PC-9 (cell line): ENCODE measurements around the gene STK39. TPM values are rescaled to one million over a fixed set of nuclear protein-coding genes. Genes with fewer than 3 reads are reported as not detected.

Experiments
- BruUV-seq: library from RNA; stranded (reverse); fragments of 400-500 nt; replicated peaks from 2 replicates; lab custom pipeline; 2021; lab: Mats Ljungman, UMichigan
- CTCF ChIA-PET: fragments of 300-600 bp; sonication (Branson Sonifier 250); formaldehyde crosslinking; loops from one replicate; lab custom pipeline; 2022; ENCODE audit warnings: antibody characterized with exemption; lab: Charles Lee
- POLR2A ChIA-PET: fragments of 300-600 bp; sonication (Branson Sonifier 250); formaldehyde crosslinking; loops from one replicate; lab custom pipeline; 2022; ENCODE audit warnings: antibody characterized with exemption; ENCODE audit not compliant: unreplicated experiment; lab: Charles Lee
- DNase-seq, 2 experiments: peaks; one replicate each; pipeline versions ENCODE4 v3.0.0 to v3.0.0-alpha.2; 2015 to 2022; ENCODE audit warnings: mixed read lengths in 1 of 2
- H2AFZ ChIP-seq: fragments of 200-600 bp; sonication (generic); 2 replicates; pipeline ENCODE4 v1.8.1; 2017; ENCODE audit warnings: antibody characterized with exemption
- H3F3A ChIP-seq: fragments of 200-600 bp; sonication (generic); 2 replicates; pipeline ENCODE4 v1.8.1; 2017; ENCODE audit warnings: antibody characterized with exemption, mild to moderate bottlenecking, low read depth; ENCODE audit not compliant: insufficient read depth
- H3K27ac ChIP-seq: fragments of 200-600 bp; sonication (generic); 2 replicates; pipeline ENCODE4 v1.6.1; 2016; ENCODE audit warnings: mixed run types
- H3K27me3 ChIP-seq: fragments of 200-600 bp; sonication (generic); 2 replicates; pipeline ENCODE4 v1.6.1; 2016; ENCODE audit warnings: low read depth, mixed run types; ENCODE audit not compliant: insufficient read depth
- H3K36me3 ChIP-seq: fragments of 200-600 bp; sonication (generic); 2 replicates; pipeline ENCODE4 v1.6.1; 2016; ENCODE audit warnings: low read depth, mixed run types
- H3K4me1 ChIP-seq: fragments of 200-600 bp; sonication (generic); replicated peaks from 2 replicates; pipeline ENCODE4 v1.6.1; 2016; ENCODE audit warnings: mixed run types; ENCODE audit not compliant: insufficient read depth
- H3K4me2 ChIP-seq: fragments of 200-600 bp; sonication (generic); 2 replicates; pipeline ENCODE4 v1.6.1; 2017; ENCODE audit warnings: mixed run types
- H3K4me3 ChIP-seq: fragments of 200-600 bp; sonication (generic); 2 replicates; pipeline ENCODE4 v1.6.1; 2016; ENCODE audit warnings: mixed run types
- H3K79me2 ChIP-seq: fragments of 200-600 bp; sonication (generic); 2 replicates; pipeline ENCODE4 v1.6.1; 2017; ENCODE audit warnings: low read depth, mixed run types
- H3K9me2 ChIP-seq: fragments of 200-600 bp; sonication (generic); 2 replicates; pipeline ENCODE4 v1.8.1; 2017; ENCODE audit warnings: mild to moderate bottlenecking; ENCODE audit not compliant: insufficient read depth
- H3K9me3 ChIP-seq: fragments of 200-600 bp; sonication (generic); 2 replicates; pipeline ENCODE4 v1.8.1; 2016; ENCODE audit warnings: low read depth; ENCODE audit not compliant: insufficient read depth
- H4K20me1 ChIP-seq: fragments of 200-600 bp; sonication (generic); 2 replicates; pipeline ENCODE4 v1.8.1; 2017; ENCODE audit not compliant: insufficient read depth
- CTCF ChIP-seq: fragments of 200-600 bp; sonication (generic); conservative IDR thresholded peaks from 2 replicates; pipeline ENCODE4 v1.6.1; 2017; ENCODE audit warnings: mixed run types, antibody characterized with exemption, mild to moderate bottlenecking, moderate library complexity
- EZH2 ChIP-seq: fragments of 200-600 bp; sonication (generic); IDR thresholded peaks from 2 replicates; pipeline ENCODE4 v1.8.0; 2017; ENCODE audit warnings: antibody characterized with exemption, low read depth
- intact Hi-C: fragments of 100-400 bp; cut with micrococcal nuclease; formaldehyde crosslinking; loops from one replicate; pipeline ENCODE4 v1.10.0; 2022; ENCODE audit not compliant: unreplicated experiment
- total RNA-seq: library from RNA; stranded (reverse); gene quantifications from 2 replicates; pipeline ENCODE4 v1.2.3, GENCODE V29; 2021

STK39 gene
- total RNA-seq, 1 experiment from 2014 or later = 14.5 TPM

GRCh38 chr2:168002021-168002553, 245.3 kb downstream of the STK39 start:
- no peaks in the 10 kb centered on the region for H4K20me1 ChIP-seq
- BruUV-seq = no TSS peak
- no peaks in the 10 kb centered on the region for H3K36me3 ChIP-seq
- DNase-seq = no peak
- H3K9me2 ChIP-seq = no peaks in the 10 kb centered on the region
- no peak overlapping the region for H3K4me2 ChIP-seq
- no peak overlapping the region for H3K4me3 ChIP-seq
- no peaks in the 10 kb centered on the region for H3F3A ChIP-seq
- H3K79me2 ChIP-seq = no peaks in the 10 kb centered on the region
- no peaks in the 10 kb centered on the region for H3K4me1 ChIP-seq
- ChIA-PET POLR2A (no interaction called here), CTCF (no interaction called here)
- TF ChIP-seq EZH2 (no peak), CTCF (no peak)
- no peak overlapping the region for H2AFZ ChIP-seq
- intact Hi-C loops = no loop called here
- no peak overlapping the region for H3K27ac ChIP-seq
- no peaks in the 10 kb centered on the region for H3K27me3 ChIP-seq
- no peaks in the 10 kb centered on the region for H3K9me3 ChIP-seq

- no peaks in the 10 kb centered on the region for H3K27me3 ChIP-seq
- H3K4me2 ChIP-seq = no peak overlapping the region
- no peak overlapping the region for H3K27ac ChIP-seq
- TF ChIP-seq CTCF (no peak), EZH2 (no peak)
- POLR2A ChIA-PET = no interaction called here
- DNase-seq = no peak
- intact Hi-C loops = no loop called here
- H3K9me3 ChIP-seq = no peaks in the 10 kb centered on the region
- BruUV-seq = no TSS peak
- no peaks in the 10 kb centered on the region for H3K9me2 ChIP-seq
- CTCF ChIA-PET = no interaction called here
- H4K20me1 ChIP-seq = no peaks in the 10 kb centered on the region
- no peaks in the 10 kb centered on the region for H3K36me3 ChIP-seq
- H3K79me2 ChIP-seq = no peaks in the 10 kb centered on the region
- H3F3A ChIP-seq = no peaks in the 10 kb centered on the region
- H3K4me3 ChIP-seq = no peak overlapping the region
- no peaks in the 10 kb centered on the region for H3K4me1 ChIP-seq
- no peak overlapping the region for H2AFZ ChIP-seq
These were observed 255.1 kb downstream of the STK39 start for GRCh38 chr2:167992278-167992677.

- TF ChIP-seq CTCF (no peak), EZH2 (no peak)
- H3K4me3 ChIP-seq = no peak overlapping the region
- H3K4me1 ChIP-seq = no peaks in the 10 kb centered on the region
- POLR2A ChIA-PET = no interaction called here
- H3K27me3 ChIP-seq = no peaks in the 10 kb centered on the region
- no peaks in the 10 kb centered on the region for H3K79me2 ChIP-seq
- CTCF ChIA-PET = no interaction called here
- H3K27ac ChIP-seq = no peak overlapping the region
- no peaks in the 10 kb centered on the region for H3K9me3 ChIP-seq
- no TSS peak for BruUV-seq
- DNase-seq = no peak
- no peaks in the 10 kb centered on the region for H4K20me1 ChIP-seq
- no peak overlapping the region for H3K4me2 ChIP-seq
- intact Hi-C loops = no loop called here
- H2AFZ ChIP-seq = no peak overlapping the region
- no peaks in the 10 kb centered on the region for H3F3A ChIP-seq
- H3K36me3 ChIP-seq = no peaks in the 10 kb centered on the region
- no peaks in the 10 kb centered on the region for H3K9me2 ChIP-seq
These were observed 257.3 kb downstream of the STK39 start for GRCh38 chr2:167990062-167990461.
